SKM-1 (cell line): ENCODE data around the gene SELENBP1.

Experiments used
- DNase-seq: peaks from one replicate; lab custom pipeline; 2025; ENCODE audit not compliant: unreplicated experiment; lab: John Stamatoyannopoulos, UW

The SELENBP1 gene

DNA sequence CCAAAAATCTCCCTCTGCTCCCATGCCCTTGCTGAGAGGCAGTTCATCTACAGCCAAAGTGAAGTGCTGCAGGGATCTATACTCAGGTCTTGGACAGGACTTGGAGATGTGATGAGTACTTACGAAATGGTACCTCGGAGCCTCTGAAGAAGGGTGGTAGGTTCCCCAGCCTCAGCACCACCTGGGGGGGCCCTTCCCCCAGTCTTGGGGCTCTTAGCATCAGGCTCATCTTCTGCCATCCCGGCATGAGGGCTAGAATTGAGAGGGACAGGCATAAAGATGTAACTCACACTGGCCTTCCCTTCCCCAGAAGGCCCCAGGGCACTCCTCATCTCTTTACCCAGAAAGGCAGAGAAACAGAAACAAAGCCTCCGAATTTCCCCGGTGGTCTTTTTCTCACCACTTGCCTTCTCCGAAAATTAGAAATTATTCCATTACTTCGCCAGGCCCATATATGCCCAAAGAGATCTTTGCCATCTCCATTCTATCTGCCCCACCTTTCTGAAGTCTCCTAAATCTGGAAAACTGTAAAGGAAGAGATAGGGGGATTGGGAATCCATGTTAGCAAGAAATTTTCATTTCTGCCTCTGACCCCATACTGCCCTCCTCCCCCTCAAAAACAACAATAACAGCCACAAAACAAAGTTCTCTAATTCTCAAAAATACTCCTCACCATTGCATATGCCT, 26.3 kb downstream of the SELENBP1 start:
- no peak for DNase-seq

DNA sequence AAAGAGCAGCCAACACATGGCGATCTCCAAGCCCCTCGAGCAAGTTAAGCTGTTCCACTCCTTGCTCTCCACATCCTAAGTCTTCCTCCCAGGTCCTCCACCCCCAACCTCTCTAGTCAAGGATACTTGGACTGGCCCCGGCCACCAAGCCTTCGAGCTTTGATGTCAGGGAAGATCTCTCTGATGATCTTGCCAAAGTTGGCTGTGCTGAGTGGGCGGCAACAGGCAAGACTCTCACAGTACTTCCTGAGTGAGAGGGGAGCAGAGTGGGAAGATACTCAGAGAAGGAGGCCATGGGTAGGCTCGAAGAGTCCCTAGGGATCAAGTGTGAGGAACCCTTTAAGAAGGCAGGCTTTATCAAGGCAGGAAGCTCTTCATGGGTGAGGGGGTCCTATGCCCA, 28.2 kb downstream of the SELENBP1 start:
- no peak for DNase-seq

DNA sequence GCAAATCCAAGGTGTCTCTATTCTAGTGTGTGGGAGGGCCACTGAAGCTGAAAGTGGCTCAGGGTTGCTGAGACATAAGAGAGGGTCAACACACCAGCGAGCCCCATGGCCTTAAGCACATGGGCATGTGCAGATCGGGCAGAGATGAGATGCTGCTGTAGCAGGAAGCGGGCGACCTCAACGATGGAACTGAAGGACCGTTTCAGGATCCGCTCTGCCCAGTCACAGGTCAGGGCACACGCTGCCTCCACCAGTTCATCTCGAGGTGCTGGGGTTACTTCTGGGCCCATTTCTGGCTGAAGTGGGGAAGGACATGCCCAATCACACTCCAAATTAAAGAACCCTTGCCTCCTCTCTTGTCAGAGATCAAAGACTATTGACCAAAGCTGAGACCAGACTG, 28.9 kb downstream of the SELENBP1 start:
- DNase-seq: no peak

DNA sequence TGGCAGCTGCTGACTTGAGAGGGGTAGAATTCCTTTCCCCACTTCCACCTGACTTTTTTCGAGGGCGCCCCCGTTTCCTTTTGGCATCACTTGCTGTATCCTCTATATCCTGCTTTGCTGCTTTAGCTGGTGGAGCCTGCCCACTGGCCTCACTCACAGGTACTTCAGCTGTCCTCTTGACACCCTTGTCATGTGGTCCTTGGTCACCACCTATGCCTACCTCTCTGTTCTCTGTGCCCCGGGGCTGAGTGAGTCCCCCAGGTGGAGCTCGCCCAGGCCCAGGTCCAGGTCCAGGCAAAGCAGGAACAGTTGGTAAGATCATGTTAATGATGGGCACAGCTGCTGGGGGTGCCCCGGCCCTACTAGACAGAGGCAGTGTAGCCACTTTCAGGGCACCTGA, 29.9 kb downstream of the SELENBP1 start:
- DNase-seq: no peak

DNA sequence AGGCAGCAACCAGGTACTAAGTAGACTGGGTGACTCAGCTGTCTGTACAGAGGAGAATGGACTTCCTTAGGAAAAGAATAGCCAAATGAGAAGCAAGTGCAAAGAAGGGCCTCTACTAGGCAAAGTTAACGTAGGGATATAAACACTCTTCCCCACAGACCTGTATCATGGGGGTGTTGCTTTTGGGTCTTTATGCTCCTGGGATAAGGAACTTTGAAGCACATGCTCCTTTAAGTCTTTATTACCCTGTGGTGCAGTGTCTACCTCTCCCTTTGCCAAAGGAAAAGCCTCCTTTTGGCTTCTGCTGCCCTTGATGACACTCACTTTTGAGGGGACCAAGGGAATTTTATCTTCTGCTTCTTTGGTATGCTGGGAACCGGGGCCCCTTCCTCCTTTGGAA, 30.5 kb downstream of the SELENBP1 start:
- DNase-seq: no peak

DNA sequence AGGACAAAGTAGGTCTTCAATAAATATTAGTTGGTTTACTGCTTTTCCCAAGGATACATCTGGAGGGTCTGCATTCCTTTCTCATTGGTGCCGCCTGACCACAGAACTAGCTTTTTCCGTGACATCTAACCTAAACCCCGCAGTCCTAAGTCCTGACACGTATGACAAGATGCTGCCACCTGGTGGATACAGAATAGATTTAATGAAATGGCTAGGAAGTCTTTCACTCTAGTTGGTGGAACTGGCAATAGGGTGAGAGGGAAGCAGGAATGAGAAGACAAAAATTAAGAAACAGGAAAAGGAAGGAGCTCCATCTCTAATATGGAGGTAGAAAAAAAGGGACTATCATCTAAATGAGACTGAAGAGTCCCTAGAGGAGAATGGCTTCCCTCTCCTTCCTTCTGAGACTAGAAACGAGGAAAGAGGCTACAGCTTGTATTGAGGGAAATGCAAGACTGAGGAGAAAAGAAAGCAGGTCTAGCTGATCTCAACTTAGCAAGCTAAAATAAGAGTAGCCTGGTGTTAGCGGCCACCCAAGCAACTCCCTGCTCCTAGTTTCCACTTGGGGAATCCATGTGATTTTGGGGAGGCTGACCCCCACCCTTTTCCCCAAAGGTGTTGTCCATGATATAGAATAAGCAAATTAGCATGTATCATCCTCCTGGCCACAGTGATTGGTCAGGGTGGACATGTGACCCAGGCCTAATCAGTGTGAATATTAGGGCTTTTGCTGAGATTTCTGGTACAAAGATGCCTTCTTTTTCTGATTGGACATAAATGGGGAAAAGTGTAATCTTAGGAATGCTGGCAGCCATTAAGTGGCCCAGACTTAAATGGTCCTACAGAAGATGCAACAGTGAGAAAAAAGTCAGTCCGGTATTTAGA, 31.4 kb downstream of the SELENBP1 start:
- DNase-seq: peak; percentile 87

DNA sequence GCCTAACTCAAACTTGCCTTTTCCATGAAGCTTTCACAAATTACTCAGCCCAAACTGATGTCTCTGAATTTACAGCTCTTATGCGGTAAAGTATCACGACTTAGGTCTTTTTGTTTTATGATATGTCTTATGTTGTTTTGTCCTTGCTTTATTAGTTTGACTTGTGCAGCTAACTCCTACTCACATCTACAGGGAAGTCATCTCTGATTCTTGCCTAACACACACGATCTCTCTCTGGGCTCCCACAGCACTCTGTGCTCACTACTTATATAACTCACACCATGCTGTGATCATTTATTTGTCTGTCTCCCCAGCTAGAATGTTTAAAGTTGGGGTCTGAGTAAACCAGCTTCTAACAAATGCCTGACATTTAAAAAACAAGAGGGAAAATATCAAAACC, 35.9 kb downstream of the SELENBP1 start:
- DNase-seq: no peak

DNA sequence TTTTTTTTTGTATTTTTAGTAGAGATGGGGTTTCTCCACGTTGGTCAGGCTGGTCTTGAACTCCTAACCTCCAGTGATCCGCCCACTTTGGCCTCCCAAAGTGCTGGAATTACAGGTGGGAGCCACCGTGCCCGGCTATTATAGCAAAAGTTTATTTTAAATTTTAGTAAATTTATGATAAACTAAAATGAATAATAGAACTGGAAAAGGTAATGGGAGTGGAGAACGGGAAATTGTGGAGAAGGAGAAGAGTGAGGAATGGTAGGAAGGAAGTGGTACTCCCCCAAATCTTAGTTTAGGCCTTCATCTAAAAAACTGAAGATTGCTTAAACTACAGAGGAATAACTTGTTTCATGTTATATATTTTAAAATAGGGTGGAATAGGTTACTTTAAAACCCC, 37.7 kb downstream of the SELENBP1 start:
- no peak for DNase-seq

DNA sequence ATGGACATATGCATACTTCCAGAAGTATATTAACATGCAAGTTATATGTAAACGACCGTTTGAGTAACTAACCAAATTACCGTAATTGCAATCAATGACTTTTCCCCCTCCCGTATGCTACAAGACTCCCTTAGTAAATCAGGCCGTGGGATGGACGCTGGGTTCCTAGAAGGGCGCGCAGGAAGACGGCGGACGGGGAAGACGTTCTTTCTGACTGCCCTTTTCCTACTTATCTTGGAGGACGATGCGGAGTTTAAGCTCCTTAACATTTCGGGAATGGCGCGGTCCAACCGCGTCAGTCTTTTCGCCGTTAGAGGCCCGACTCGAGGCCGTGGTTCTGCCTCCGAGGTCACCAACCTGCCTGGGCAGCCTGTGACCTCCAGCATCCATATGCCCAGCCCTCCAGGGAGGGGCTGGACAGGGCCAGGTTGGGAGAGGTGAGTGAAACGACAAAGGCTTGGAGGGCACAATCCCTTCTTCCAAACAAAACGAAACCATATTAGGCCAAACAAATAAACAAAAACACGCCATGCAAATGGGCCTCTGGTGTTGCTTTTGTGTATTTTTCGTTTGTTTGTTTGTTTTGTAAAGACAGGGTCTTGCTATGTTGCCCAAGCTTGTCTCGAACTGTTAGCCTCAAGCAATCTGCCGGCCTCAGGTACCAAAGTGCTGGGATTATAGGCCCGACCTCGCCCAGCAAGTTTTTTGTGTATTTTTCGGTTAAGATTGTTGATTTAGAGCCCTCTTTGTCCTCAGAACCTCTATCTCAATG, 44.4 kb downstream of the SELENBP1 start:
- DNase-seq: no peak

DNA sequence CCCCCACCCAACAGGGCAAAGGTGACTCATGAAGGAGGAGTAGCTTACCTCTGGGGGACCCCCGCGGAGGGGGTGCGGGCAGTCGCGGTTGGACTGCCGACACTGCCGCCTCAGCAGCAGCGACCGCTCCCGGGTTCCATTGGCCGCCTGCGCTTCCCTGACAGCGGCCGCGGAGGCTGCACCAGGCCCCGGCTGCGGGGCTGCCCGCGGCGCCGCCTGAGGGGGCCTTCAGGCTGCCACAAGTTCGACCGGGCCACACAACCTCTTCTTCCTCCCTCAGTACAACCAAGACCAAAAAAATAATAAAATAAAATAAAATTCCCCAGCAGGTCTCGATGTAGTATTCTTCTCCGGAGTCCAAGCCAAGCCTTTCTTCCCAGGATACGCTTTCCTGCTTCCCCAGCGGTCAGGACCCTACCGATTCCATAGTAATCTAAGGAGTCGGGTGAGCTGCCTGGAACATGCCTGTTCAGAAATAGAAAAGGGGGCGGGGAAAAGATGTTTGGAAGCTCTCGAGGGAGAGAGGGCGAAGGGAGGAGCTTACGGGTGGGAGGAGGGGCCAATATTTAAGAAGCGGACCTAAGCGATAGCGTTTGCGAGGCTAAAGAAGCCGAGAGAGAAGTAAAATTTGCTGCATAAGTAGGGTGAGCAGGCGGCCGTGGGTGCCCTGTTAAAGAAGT, 45.1 kb downstream of the SELENBP1 start, which contains the start of gene PI4KB:
Gene PI4KB, minus strand, starts transcription at position 194 of the 680 bp plus-strand sequence. CDS start 10,935 bp downstream, outside the sequence.
- DNase-seq: peak; percentile 99

DNA sequence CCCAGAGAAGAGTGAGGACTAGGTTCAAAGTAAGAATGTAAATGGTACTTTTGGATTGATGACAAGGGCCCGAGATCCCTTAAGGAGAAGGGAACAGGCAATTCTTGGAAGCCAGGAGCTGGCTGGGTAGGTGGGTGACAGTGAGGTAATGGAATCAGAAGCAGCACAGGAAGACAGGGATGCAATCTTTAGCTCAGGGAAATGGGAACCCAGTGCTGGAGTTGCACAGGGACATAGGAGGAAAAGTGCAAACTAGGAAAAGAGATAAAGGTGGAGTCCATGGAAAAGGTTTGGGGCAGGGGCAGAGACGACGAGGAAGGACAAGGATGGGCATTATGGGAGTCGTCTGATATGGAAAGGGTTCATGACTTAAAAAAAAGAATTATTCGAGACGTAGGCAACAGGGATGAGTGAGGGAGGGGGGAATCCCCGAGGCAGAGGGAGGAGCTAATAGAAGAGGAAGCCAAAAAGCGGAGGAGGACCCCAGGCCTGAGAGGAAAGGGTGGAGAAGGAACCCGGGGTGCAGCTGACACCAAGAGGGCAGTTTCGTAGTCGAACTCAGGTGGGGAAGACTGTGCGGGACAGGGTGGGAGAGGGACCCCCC, 45.8 kb downstream of the SELENBP1 start:
- peak; percentile 78 for DNase-seq

DNA sequence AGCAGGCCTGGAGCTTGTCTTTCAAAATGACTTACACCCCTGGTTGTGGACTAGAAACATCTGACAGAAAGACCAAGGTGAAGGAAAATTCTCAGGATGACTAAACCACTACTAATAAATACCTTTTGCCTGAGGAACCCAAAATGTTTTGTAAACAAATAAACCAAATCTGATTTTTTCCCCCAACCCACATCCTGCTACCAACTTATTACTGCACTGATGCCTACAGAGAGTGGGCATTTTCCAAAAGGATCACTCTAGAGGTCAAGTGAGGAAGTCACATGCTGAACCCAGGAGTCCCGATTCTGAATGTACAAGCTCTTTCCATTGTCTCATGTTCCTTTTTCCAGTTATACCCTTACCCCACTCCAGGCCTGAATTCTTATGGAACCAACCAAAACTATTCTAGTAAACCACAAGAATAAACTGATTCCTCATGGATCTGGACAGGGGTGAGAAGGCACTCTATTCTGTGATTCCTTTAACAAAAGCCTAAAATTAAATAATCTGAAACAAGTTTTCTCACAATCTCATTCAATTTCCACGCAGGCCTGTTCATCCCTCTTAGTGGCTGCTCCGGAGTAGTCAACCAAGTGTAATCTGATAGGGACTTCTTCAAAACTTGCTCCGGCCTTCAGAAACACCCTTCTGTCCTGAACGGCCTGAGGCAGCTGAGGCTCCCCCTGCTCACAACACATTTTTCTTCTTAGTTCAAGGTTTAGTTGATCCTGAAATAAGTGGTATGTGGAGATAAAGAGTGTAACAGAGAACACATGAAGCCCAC, 46.7 kb downstream of the SELENBP1 start:
- DNase-seq: no peak

DNA sequence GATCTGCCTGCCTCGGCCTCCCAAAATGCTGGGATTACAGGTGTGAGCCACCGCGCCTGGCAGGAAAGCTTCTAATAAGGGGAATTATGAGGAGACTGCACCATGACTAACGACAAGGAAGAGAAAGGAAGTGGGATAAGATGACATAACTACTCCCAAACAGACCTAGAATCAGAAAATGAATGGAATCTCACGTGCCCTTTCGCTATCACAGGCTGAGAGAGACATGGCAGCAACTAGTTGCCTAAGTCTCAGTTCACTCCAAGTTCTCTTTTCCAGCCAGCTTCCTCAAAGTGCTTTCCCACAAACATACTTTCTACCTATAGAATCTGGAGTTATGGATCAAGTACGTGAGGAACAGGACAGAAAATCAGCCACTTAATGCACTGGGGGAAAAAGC, 47.3 kb downstream of the SELENBP1 start:
- DNase-seq: no peak

DNA sequence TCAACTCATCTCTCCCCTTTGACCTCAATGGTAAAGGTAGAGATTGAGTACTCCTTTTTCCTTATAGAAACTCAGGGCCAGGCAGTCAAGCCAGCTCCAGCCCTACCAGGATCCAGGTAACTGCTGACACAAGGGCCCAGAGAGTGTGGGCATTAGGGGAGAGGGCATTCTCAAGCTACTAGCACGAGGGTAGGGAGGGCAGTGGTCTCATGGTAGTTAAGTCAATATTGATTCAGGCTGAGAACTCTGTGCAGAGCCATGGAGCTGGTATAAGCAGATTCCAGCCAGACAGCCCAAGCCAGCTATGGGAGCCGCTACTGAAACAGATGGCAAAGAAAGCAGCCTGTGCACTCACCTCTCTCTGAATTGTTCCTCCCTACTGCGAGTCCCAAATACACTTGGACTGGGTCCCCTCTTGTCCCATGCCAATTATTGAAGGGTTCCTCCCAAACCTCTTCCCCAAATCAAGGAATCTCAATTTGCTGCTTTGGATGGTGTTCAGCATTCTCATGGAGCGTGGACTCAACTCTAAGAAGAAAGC, 48.0 kb downstream of the SELENBP1 start:
- no peak for DNase-seq

DNA sequence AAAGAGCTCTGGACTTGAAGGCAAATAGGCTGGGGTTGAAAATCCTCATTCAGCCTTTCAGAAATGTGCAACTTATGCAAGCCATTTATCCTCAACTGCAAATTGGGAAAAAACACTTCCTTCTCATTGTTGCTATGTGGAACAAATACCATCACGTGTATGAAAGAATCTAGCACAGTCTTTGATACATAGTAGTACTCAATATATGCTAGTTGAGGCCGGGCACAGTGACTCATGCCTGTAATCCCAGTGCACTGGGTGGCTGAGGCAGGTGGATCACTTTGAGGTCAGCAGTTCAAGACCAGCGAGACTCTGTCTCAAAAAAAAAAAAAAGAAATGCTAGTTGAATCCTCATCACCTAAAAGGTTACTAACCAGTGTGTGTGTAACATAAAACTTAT, 53.5 kb downstream of the SELENBP1 start:
- no peak for DNase-seq

DNA sequence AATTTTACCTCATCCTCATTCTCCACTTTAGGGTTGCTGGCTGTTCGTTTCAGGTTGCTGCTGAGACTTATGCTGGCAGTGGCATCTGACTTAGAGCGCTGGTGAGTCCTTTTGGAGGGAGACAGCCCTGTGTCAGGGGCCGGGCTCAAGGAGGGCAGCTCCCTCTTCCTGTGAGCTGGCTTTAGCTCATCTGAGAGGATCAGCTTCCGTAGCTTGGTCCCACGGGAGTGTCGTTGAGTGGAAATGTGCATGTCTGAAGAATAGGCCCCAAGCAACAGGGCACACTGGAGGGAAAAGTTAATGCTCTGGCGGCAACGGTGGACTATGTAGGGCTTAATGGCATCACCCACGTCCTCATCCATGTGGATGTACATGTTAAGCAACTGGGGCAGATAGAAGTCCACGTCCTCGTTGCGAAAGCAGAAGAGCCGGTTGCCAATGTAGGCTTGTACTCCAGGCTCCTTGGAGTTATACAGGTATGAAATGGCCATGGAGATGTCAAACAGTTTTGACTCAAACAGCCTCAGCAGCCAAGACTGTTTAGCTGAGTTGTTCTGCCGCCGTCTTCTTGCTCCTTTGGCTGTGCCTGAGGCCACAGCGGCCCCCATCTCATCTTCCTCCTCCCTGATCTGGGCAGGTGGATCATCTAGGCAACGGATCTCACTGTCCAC, 56.8 kb downstream of the SELENBP1 start:
- no peak for DNase-seq
